IMR-90 (cell line): ENCODE results near the gene UVSSA. TPM values are rescaled to one million over a fixed set of nuclear protein-coding genes. Genes with fewer than 3 reads are reported as not detected.

ENCODE experiments used
- ATAC-seq: fragments of 200-7000 bp; cut with Tn5 transposase; 2 replicates; pipeline ENCODE4 v1.9.1; 2020; ENCODE audit warnings: low read depth, mild to moderate bottlenecking, moderate library complexity
- BruUV-seq: library from RNA; stranded (reverse); fragments of 400-500 nt; replicated peaks from 2 replicates; lab custom pipeline; 2021; lab: Mats Ljungman, UMichigan
- CTCF ChIA-PET: fragments of 300-600 bp; formaldehyde crosslinking; extraction: SDS; loops from one replicate; lab custom pipeline; 2021; ENCODE audit warnings: antibody characterized with exemption; lab: Yijun Ruan, JAX
- POLR2A ChIA-PET: fragments of 300-600 bp; sonication (Branson Sonifier 250); formaldehyde crosslinking; loops from one replicate; lab custom pipeline; 2022; ENCODE audit warnings: antibody characterized with exemption; ENCODE audit not compliant: unreplicated experiment; lab: Charles Lee
- DNase-seq: peaks from one replicate; pipeline ENCODE4 v3.0.0; 2013
- H2AFZ ChIP-seq: replicated peaks from 2 replicates; pipeline ENCODE3; 2013; ENCODE audit warnings: low read length, mild to moderate bottlenecking; ENCODE audit not compliant: poor library complexity
- H2AK5ac ChIP-seq: 2 replicates; pipeline ENCODE4 v1.6.1; 2013; ENCODE audit warnings: low read depth, low read length, inconsistent platforms
- H2AK9ac ChIP-seq: replicated peaks from 2 replicates; pipeline ENCODE3; 2013; ENCODE audit warnings: mild to moderate bottlenecking, low read depth, low read length, moderate library complexity; ENCODE audit not compliant: poor library complexity
- H2BK120ac ChIP-seq: 2 replicates; pipeline ENCODE4 v1.6.1; 2013; ENCODE audit warnings: low read depth, low read length, inconsistent platforms
- H2BK15ac ChIP-seq: 3 replicates; pipeline ENCODE4 v1.6.1; 2013; ENCODE audit warnings: low read depth, low read length, inconsistent platforms
- H2BK20ac ChIP-seq: 2 replicates; pipeline ENCODE4 v1.6.1; 2013; ENCODE audit warnings: low read depth, mild to moderate bottlenecking, inconsistent platforms, low read length, moderate library complexity
- H2BK5ac ChIP-seq: 2 replicates; pipeline ENCODE4 v1.6.1; 2013; ENCODE audit warnings: mild to moderate bottlenecking, low read depth, low read length, inconsistent platforms; ENCODE audit not compliant: poor library complexity, severe bottlenecking
- H3K14ac ChIP-seq: replicated peaks from 2 replicates; pipeline ENCODE4 v1.6.1; 2013; ENCODE audit warnings: low read depth, low read length, inconsistent platforms
- H3K18ac ChIP-seq: 2 replicates; pipeline ENCODE4 v1.6.1; 2013; ENCODE audit warnings: low read depth, low read length, control low read depth
- H3K23ac ChIP-seq: 2 replicates; pipeline ENCODE4 v1.6.1; 2013; ENCODE audit warnings: low read depth, low read length, inconsistent platforms
- H3K27ac ChIP-seq: 2 replicates; pipeline ENCODE4 v1.5.1; 2013; ENCODE audit warnings: mild to moderate bottlenecking, control low read depth, low read length; ENCODE audit not compliant: insufficient read depth
- H3K27me3 ChIP-seq: 2 replicates; pipeline ENCODE4 v1.6.1; 2013; ENCODE audit warnings: low read length; ENCODE audit not compliant: control insufficient read depth, insufficient read depth
- H3K36me3 ChIP-seq: 2 replicates; pipeline ENCODE4 v1.6.1; 2013; ENCODE audit warnings: low read length, mixed read lengths; ENCODE audit not compliant: control insufficient read depth, insufficient read depth
- H3K4ac ChIP-seq: 2 replicates; pipeline ENCODE4 v1.6.1; 2013; ENCODE audit warnings: low read depth, low read length, inconsistent platforms
- H3K4me1 ChIP-seq: 2 replicates; pipeline ENCODE4 v1.6.1; 2013; ENCODE audit warnings: low read length, mixed read lengths; ENCODE audit not compliant: control insufficient read depth, insufficient read depth
- H3K4me2 ChIP-seq: 2 replicates; pipeline ENCODE4 v1.6.1; 2013; ENCODE audit warnings: low read depth, mild to moderate bottlenecking, control low read depth, low read length, moderate library complexity
- H3K4me3 ChIP-seq: 2 replicates; pipeline ENCODE4 v1.5.1; 2013; ENCODE audit warnings: low read depth, mild to moderate bottlenecking, control low read depth, low read length, moderate library complexity; ENCODE audit not compliant: insufficient read depth
- H3K56ac ChIP-seq: 2 replicates; pipeline ENCODE4 v1.6.1; 2013; ENCODE audit warnings: low read length, inconsistent platforms; ENCODE audit not compliant: insufficient read depth; ENCODE audit errors: extremely low read depth
- H3K79me1 ChIP-seq, 2 experiments: 2 replicates each; pipeline ENCODE4 v1.6.1; 2013; ENCODE audit warnings: low read length in 2 of 2, inconsistent platforms in 1 of 2, low read depth in 1 of 2
- H3K9ac ChIP-seq: 2 replicates; pipeline ENCODE4 v1.6.1; 2013; ENCODE audit warnings: low read depth, low read length, control low read depth
- H3K9me1 ChIP-seq: 2 replicates; pipeline ENCODE4 v1.6.1; 2013; ENCODE audit warnings: low read length, inconsistent platforms; ENCODE audit not compliant: insufficient read depth
- H3K9me3 ChIP-seq: 2 replicates; pipeline ENCODE4 v1.6.1; 2013; ENCODE audit warnings: low read length; ENCODE audit not compliant: control insufficient read depth, insufficient read depth
- H4K20me1 ChIP-seq: 2 replicates; pipeline ENCODE4 v1.6.1; 2013; ENCODE audit warnings: low read length, inconsistent platforms; ENCODE audit not compliant: insufficient read depth
- H4K5ac ChIP-seq: 2 replicates; pipeline ENCODE4 v1.6.1; 2013; ENCODE audit warnings: mild to moderate bottlenecking, low read depth, low read length, control low read depth
- H4K8ac ChIP-seq, 2 experiments: 2 replicates each; pipeline ENCODE4 v1.6.1; 2013; ENCODE audit warnings: low read depth in 2 of 2, low read length in 2 of 2, control low read depth in 1 of 2, inconsistent platforms in 1 of 2
- H4K91ac ChIP-seq: 2 replicates; pipeline ENCODE4 v1.6.1; 2013; ENCODE audit warnings: low read depth, low read length, inconsistent platforms; ENCODE audit not compliant: insufficient read depth
- BHLHE40 ChIP-seq: fragments of 150-350 bp; IDR thresholded peaks from 2 replicates; pipeline ENCODE4 v1.6.1; 2016; ENCODE audit warnings: mild to moderate bottlenecking, low read depth, low read length
- CEBPB ChIP-seq: IDR thresholded peaks from 2 replicates; pipeline ENCODE4 v1.6.1; 2012; ENCODE audit warnings: low read depth, low read length, improper control_type of control experiment
- CHD1 ChIP-seq: IDR thresholded peaks from 2 replicates; pipeline ENCODE4 v1.6.1; 2012; ENCODE audit warnings: low read depth, low read length, improper control_type of control experiment
- CTCF ChIP-seq: conservative IDR thresholded peaks from 2 replicates; pipeline ENCODE4 v1.5.1; 2012; ENCODE audit warnings: mild to moderate bottlenecking, low read depth, low read length, improper control_type of control experiment
- ELK1 ChIP-seq: fragments of 150-350 bp; IDR thresholded peaks from 2 replicates; pipeline ENCODE4 v1.6.1; 2016; ENCODE audit warnings: low read depth, mild to moderate bottlenecking, low read length, moderate library complexity, borderline replicate concordance
- FOS ChIP-seq: fragments of 150-350 bp; IDR thresholded peaks from 2 replicates; pipeline ENCODE4 v1.6.1; 2016; ENCODE audit warnings: low read depth, low read length
- MAFK ChIP-seq: IDR thresholded peaks from 2 replicates; pipeline ENCODE4 v1.6.1; 2012; ENCODE audit warnings: low read depth, low read length, improper control_type of control experiment
- MAZ ChIP-seq: IDR thresholded peaks from 2 replicates; pipeline ENCODE4 v1.6.1; 2012; ENCODE audit warnings: low read depth, mild to moderate bottlenecking, low read length, improper control_type of control experiment, moderate library complexity, borderline replicate concordance
- MXI1 ChIP-seq: IDR thresholded peaks from 2 replicates; pipeline ENCODE4 v1.6.1; 2012; ENCODE audit warnings: low read depth, mild to moderate bottlenecking, low read length, moderate library complexity, borderline replicate concordance
- NFE2L2 ChIP-seq: fragments of 150-350 bp; IDR thresholded peaks from 2 replicates; pipeline ENCODE4 v1.6.1; 2016; ENCODE audit warnings: low read depth, mild to moderate bottlenecking, low read length
- POLR2A ChIP-seq: IDR thresholded peaks from 2 replicates; pipeline ENCODE4 v1.6.1; 2012; ENCODE audit warnings: mild to moderate bottlenecking, low read depth, low read length
- RAD21 ChIP-seq: IDR thresholded peaks from 2 replicates; pipeline ENCODE4 v1.6.1; 2012; ENCODE audit warnings: low read length, improper control_type of control experiment
- RFX5 ChIP-seq: IDR thresholded peaks from 2 replicates; pipeline ENCODE4 v1.8.0; 2012; ENCODE audit warnings: low read depth, mild to moderate bottlenecking, low read length, moderate library complexity
- SMC3 ChIP-seq: fragments of 150-350 bp; IDR thresholded peaks from 2 replicates; pipeline ENCODE4 v1.6.1; 2016; ENCODE audit warnings: low read depth, mild to moderate bottlenecking, antibody characterized with exemption, low read length, moderate library complexity
- USF2 ChIP-seq: fragments of 150-350 bp; IDR thresholded peaks from 2 replicates; pipeline ENCODE4 v1.6.1; 2017; ENCODE audit warnings: mild to moderate bottlenecking, antibody characterized with exemption, low read length, low read depth
- WGBS, 2 experiments: methylation state at CpG; one replicate each; pipeline versions ENCODE4 v1.1.5 to v1.1.7; 2013; ENCODE audit warnings: missing lambda C conversion rate in 2 of 2; ENCODE audit not compliant: insufficient read length in 1 of 2; ENCODE audit errors: extremely low coverage in 2 of 2; 5-methylcytosine and 5-hydroxymethylcytosine counted together
- dilution Hi-C: fragments of 300-500 bp; cut with HindIII; formaldehyde crosslinking; loops from one replicate; pipeline ENCODE4 v1.14.3; 2018; ENCODE audit warnings: low sequenced_read_pairs; ENCODE audit not compliant: unreplicated experiment
- in situ Hi-C: fragments of 300-500 bp; cut with MboI; formaldehyde crosslinking; loops from 3 replicates; pipeline ENCODE4 v1.14.3; 2019; ENCODE audit warnings: low sequenced_read_pairs, inconsistent platforms, mixed read lengths
- intact Hi-C: fragments of 100-400 bp; cut with micrococcal nuclease; formaldehyde crosslinking; loops from 2 replicates; pipeline ENCODE4 v1.10.0; 2022
- polyA plus RNA-seq, 3 experiments: library from polyadenylated mRNA; depleted of rRNA; stranded (reverse); fragments of >200 nt; gene quantifications; 2 replicates each; pipeline ENCODE4 v1.2.3, GENCODE V29; 2012; ENCODE audit warnings: low replicate concordance in 1 of 3
- total RNA-seq: library from RNA; depleted of rRNA; stranded (reverse); fragments of >200 nt; gene quantifications from 2 replicates; pipeline ENCODE4 v1.2.3, GENCODE V29; 2012

UVSSA gene
- total and polyA plus RNA-seq, 2 of the 4 experiments (the other 2 are of a cell fraction): 1.4 to 8.4 TPM

- H3K4me3 ChIP-seq: no peak overlapping the region
- ATAC-seq (no peak), DNase-seq (no peak)
- peaks cover 11% of the 10 kb centered on the region; the same call in 1 of the 2 replicates for H3K9me3 ChIP-seq
- H3K27ac ChIP-seq: no peak overlapping the region
- no peak overlapping the region for H4K91ac ChIP-seq
- H2AK5ac ChIP-seq: no peak overlapping the region
- no peak overlapping the region for H3K4ac ChIP-seq
- H3K18ac ChIP-seq: no peak overlapping the region
- peaks cover 69% of the 10 kb centered on the region for H3K36me3 ChIP-seq
- no peak overlapping the region for H3K23ac ChIP-seq
- no peak overlapping the region for H2BK20ac ChIP-seq
- H2BK5ac ChIP-seq: no peak overlapping the region
- ChIA-PET POLR2A (no interaction called here), CTCF (no interaction called here)
- no peak overlapping the region for H2BK15ac ChIP-seq
- H3K4me2 ChIP-seq: no peak overlapping the region
- H2BK120ac ChIP-seq: no peak overlapping the region
- H3K56ac ChIP-seq: no peak overlapping the region
- intact Hi-C loops (no loop called here), in situ Hi-C loops (no loop called here), dilution Hi-C loops (no loop called here)
- H2AK9ac ChIP-seq: no peak overlapping the region
- no peak overlapping the region for H3K14ac ChIP-seq
- 100% methylated on average over 3 of the region's 6 CpGs; no CpG with 5 or more reads in 1 of the 2 experiments for WGBS, 2 experiments
- H4K20me1 ChIP-seq: peaks cover 13% of the 10 kb centered on the region
- H3K9me1 ChIP-seq: no peaks in the 10 kb centered on the region
- no peak overlapping the region for H4K8ac ChIP-seq
- H4K5ac ChIP-seq: no peak overlapping the region
- H3K27me3 ChIP-seq: no peaks in the 10 kb centered on the region
- H2AFZ ChIP-seq: no peak overlapping the region
- BruUV-seq: no TSS peak
- TF ChIP-seq MXI1 (no peak), POLR2A (no peak), NFE2L2 (no peak), CHD1 (no peak), CTCF (no peak), SMC3 (no peak), MAFK (no peak), MAZ (no peak), RAD21 (no peak), BHLHE40 (no peak), ELK1 (no peak), FOS (no peak), USF2 (no peak), CEBPB (no peak), RFX5 (no peak)
- H3K79me1 ChIP-seq: peaks cover 27 to 53% of the 10 kb centered on the region in 2 experiments
- no peak overlapping the region for H3K9ac ChIP-seq
- peaks cover 4% of the 10 kb centered on the region for H3K4me1 ChIP-seq
These were observed 12.5 kb upstream of the UVSSA start for GRCh38 chr4:1334579-1334895.
